AG04450 (cell line): ENCODE results near the gene C5orf58. TPM values are rescaled to one million over a fixed set of nuclear protein-coding genes. Genes with fewer than 3 reads are reported as not detected.

Experiments
- CTCF ChIA-PET: fragments of 300-600, 350-600 bp; formaldehyde crosslinking; extraction: SDS; loops from one replicate; lab custom pipeline; 2022; ENCODE audit warnings: antibody characterized with exemption, inconsistent platforms; lab: Charles Lee
- POLR2A ChIA-PET: fragments of 350-600 bp; formaldehyde crosslinking; extraction: SDS; loops from one replicate; lab custom pipeline; 2021; ENCODE audit warnings: antibody characterized with exemption, inconsistent platforms; lab: Yijun Ruan, JAX
- DNase-seq: peaks from one replicate; pipeline ENCODE4 v3.0.0-alpha.2; 2011; ENCODE audit warnings: low read depth, low spot score
- H3K27ac ChIP-seq: one replicate; pipeline ENCODE4 v1.5.1; 2012; ENCODE audit warnings: low read depth, low read length, control low read depth
- H3K27me3 ChIP-seq: one replicate; pipeline ENCODE4 v1.6.0; 2012; ENCODE audit warnings: low read length; ENCODE audit not compliant: control insufficient read depth, insufficient read depth
- H3K4me3 ChIP-seq: 2 replicates; pipeline ENCODE4 v1.5.1; 2011; ENCODE audit warnings: mild to moderate bottlenecking, low read depth, low read length, control low read depth
- H3K9me3 ChIP-seq: 2 replicates; pipeline ENCODE4 v1.5.1; 2012; ENCODE audit warnings: low read length; ENCODE audit not compliant: control insufficient read depth, insufficient read depth
- CTCF ChIP-seq: IDR thresholded peaks from 2 replicates; pipeline ENCODE4 v1.5.1; 2011; ENCODE audit warnings: low read depth, low read length, control low read depth, inconsistent platforms
- polyA plus RNA-seq: library from polyadenylated mRNA; depleted of rRNA; stranded (reverse); fragments of >200 nt; gene quantifications from 2 replicates; pipeline ENCODE4 v1.2.3, GENCODE V29; 2011

The C5orf58 gene
- polyA plus RNA-seq, 1 experiment: not detected

GRCh38 chr5:170277867-170278281 is 45.1 kb downstream of the C5orf58 start:
- POLR2A ChIA-PET: no interaction called here
- no peak overlapping the region for H3K4me3 ChIP-seq
- no peaks in the 10 kb centered on the region for H3K27me3 ChIP-seq
- CTCF ChIA-PET: no interaction called here
- DNase-seq: no peak
- no peak for TF ChIP-seq CTCF
- no peak overlapping the region for H3K27ac ChIP-seq
- no peaks in the 10 kb centered on the region for H3K9me3 ChIP-seq

GRCh38 chr5:170278611-170279458 is 46.0 kb downstream of the C5orf58 start:
- DNase-seq: no peak
- POLR2A ChIA-PET: no interaction called here
- no peak for TF ChIP-seq CTCF
- CTCF ChIA-PET: no interaction called here
- Histone ChIP-seq H3K27me3 (no peaks in the 10 kb centered on the region), H3K27ac (no peak overlapping the region), H3K9me3 (no peaks in the 10 kb centered on the region), H3K4me3 (no peak overlapping the region)

GRCh38 chr5:170279459-170279817 is 46.7 kb downstream of the C5orf58 start:
- no peaks in the 10 kb centered on the region for H3K9me3 ChIP-seq
- ChIA-PET POLR2A (no interaction called here), CTCF (no interaction called here)
- DNase-seq: no peak
- no peak overlapping the region for H3K27ac ChIP-seq
- no peaks in the 10 kb centered on the region for H3K27me3 ChIP-seq
- no peak for TF ChIP-seq CTCF
- H3K4me3 ChIP-seq: no peak overlapping the region

- Histone ChIP-seq H3K27ac (no peak overlapping the region), H3K4me3 (no peak overlapping the region), H3K27me3 (no peaks in the 10 kb centered on the region), H3K9me3 (no peaks in the 10 kb centered on the region)
- TF ChIP-seq CTCF: no peak
- POLR2A ChIA-PET: no interaction called here
- CTCF ChIA-PET: no interaction called here
- no peak for DNase-seq
These were observed 47.3 kb downstream of the C5orf58 start for GRCh38 chr5:170280011-170280493.

- CTCF ChIA-PET: no interaction called here
These were observed 50.5 kb downstream of the C5orf58 start for GRCh38 chr5:170283296-170283695.

More at GRCh38 chr5:170283296-170283695, 50.5 kb downstream of the C5orf58 start:
- Histone ChIP-seq H3K9me3 (no peaks in the 10 kb centered on the region), H3K4me3 (no peak overlapping the region), H3K27me3 (no peaks in the 10 kb centered on the region), H3K27ac (no peak overlapping the region)
- POLR2A ChIA-PET: no interaction called here
- no peak for TF ChIP-seq CTCF
- DNase-seq: no peak
